ENCODE results near the gene AUTS2. TPM values are rescaled to one million over a fixed set of nuclear protein-coding genes. Genes with fewer than 3 reads are reported as not detected.

The AUTS2 gene
- total RNA-seq, 1 experiment from 2014 or later, result 2.5 TPM

DNA sequence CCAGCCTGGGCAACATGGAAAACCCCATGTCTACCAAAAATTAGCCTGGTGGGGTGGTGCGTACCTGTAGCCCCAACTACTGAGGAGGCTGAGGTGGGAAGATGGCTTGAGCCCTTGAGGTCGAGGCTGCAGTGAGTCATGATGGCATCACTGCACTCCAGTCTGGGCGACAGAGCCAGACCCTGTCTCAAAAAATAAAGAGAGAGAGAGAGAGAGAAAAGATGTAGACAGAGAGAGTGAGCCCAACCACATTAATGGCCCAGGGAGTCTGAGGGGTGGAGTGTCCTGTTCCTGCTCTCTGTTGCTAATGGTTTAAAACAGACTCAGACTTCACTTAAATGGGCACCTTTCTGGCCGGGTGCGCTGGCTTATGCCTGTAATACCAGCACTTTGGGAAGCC lies 1078.0 kb downstream of the AUTS2 start:
- Histone ChIP-seq H3K4me3 (ENCODE audit: low read depth in 2 of 2, low read length in 2 of 2) (no peak overlapping the region), H3K27ac (ENCODE audit: low read length) (no peak overlapping the region), H3K4me1 (ENCODE audit: control insufficient read depth, insufficient read depth, low read length) (no peaks in the 10 kb centered on the region), H3K36me3 (ENCODE audit: control insufficient read depth, insufficient read depth, low read length) (no peaks in the 10 kb centered on the region), H3K27me3 (ENCODE audit: control insufficient read depth, insufficient read depth, low read length) (no peaks in the 10 kb centered on the region; the same call in 1 of the 2 replicates), H3K9me3 (ENCODE audit: control insufficient read depth, insufficient read depth, low read depth, low read length) (no peaks in the 10 kb centered on the region)
- in situ Hi-C loops (cut with HindIII; ENCODE audit: low pct_unique_long_range_greater_than_20kb, low sequenced_read_pairs), result no loop called here
- no peak for ATAC-seq
- BruUV-seq (replicated peaks), result no TSS peak
- ChIA-PET POLR2A (no interaction called here), CTCF (no interaction called here)
- no peak for TF ChIP-seq POLR2AphosphoS5 (IDR thresholded peaks at IDR 0.05; ENCODE audit: low read depth, low read length)
- TF ChIP-seq REST (IDR thresholded peaks at IDR 0.05; ENCODE audit: insufficient read depth in 1 of 2, low read depth in 2 of 2, low read length in 1 of 2), result no peak
- TF ChIP-seq SIN3A (IDR thresholded peaks at IDR 0.05; ENCODE audit: borderline replicate concordance, insufficient read depth, low read depth, low read length), result no peak
- intact Hi-C loops (cut with micrococcal nuclease; ENCODE audit: unreplicated experiment), result no loop called here
- DNase-seq (ENCODE audit: low read depth, low spot score), result no peak

DNA sequence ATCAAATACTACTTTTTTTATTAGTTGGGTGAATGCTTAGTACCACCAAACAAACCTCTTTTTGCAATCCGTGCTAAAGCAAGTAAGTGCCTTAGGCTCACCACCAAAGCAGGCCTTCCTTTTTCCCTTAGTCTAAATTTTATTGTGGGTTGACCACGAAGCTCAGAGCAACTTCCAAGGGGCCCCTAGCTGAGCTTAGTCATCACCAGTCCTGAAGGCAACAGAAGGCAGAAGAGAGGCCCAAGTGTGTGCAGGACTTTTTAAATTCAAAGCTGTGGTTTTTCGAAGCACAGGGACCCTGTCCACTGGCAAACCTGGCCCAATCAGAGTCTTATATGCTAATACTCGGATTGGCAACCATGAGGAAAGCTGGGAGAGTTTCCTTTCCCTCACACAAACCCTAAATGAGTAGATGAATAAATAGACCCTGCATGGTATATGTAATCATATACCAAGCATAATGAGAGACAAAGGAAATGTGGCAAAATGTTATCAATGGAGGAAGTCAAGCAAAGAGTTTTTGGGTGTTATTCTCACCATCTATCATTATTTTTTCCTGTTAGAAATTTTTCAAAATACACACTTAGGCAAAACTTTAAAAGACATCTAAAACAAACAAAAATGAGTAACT lies 1080.5 kb downstream of the AUTS2 start:
- TF ChIP-seq REST (IDR thresholded peaks at IDR 0.05; ENCODE audit: insufficient read depth in 1 of 2, low read depth in 2 of 2, low read length in 1 of 2) (no peak), POLR2AphosphoS5 (IDR thresholded peaks at IDR 0.05; ENCODE audit: low read depth, low read length) (no peak), TCF7L2 (IDR thresholded peaks at IDR 0.05; ENCODE audit: low read depth, low read length) (no peak), SIN3A (IDR thresholded peaks at IDR 0.05; ENCODE audit: borderline replicate concordance, insufficient read depth, low read depth, low read length) (no peak)
- TF ChIP-seq, protein P1, sequence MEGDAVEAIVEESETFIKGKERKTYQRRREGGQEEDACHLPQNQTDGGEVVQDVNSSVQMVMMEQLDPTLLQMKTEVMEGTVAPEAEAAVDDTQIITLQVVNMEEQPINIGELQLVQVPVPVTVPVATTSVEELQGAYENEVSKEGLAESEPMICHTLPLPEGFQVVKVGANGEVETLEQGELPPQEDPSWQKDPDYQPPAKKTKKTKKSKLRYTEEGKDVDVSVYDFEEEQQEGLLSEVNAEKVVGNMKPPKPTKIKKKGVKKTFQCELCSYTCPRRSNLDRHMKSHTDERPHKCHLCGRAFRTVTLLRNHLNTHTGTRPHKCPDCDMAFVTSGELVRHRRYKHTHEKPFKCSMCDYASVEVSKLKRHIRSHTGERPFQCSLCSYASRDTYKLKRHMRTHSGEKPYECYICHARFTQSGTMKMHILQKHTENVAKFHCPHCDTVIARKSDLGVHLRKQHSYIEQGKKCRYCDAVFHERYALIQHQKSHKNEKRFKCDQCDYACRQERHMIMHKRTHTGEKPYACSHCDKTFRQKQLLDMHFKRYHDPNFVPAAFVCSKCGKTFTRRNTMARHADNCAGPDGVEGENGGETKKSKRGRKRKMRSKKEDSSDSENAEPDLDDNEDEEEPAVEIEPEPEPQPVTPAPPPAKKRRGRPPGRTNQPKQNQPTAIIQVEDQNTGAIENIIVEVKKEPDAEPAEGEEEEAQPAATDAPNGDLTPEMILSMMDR (IDR thresholded peaks at IDR 0.05), result no peak
- CTCF ChIA-PET, result no interaction called here
- Histone ChIP-seq H3K27me3 (ENCODE audit: control insufficient read depth, insufficient read depth, low read length) (no peaks in the 10 kb centered on the region; the same call in 1 of the 2 replicates), H3K4me3 (ENCODE audit: low read depth in 2 of 2, low read length in 2 of 2) (no peak overlapping the region), H3K4me1 (ENCODE audit: control insufficient read depth, insufficient read depth, low read length) (no peaks in the 10 kb centered on the region), H3K27ac (ENCODE audit: low read length) (no peak overlapping the region), H3K36me3 (ENCODE audit: control insufficient read depth, insufficient read depth, low read length) (no peaks in the 10 kb centered on the region), H3K9me3 (ENCODE audit: control insufficient read depth, insufficient read depth, low read depth, low read length) (no peaks in the 10 kb centered on the region)
- no peak for DNase-seq (ENCODE audit: low read depth, low spot score)
- POLR2A ChIA-PET, result no interaction called here
- intact Hi-C loops (cut with micrococcal nuclease; ENCODE audit: unreplicated experiment) (no loop called here), in situ Hi-C loops (cut with HindIII; ENCODE audit: low pct_unique_long_range_greater_than_20kb, low sequenced_read_pairs) (no loop called here)
- ATAC-seq, result no peak
- BruUV-seq (replicated peaks), result no TSS peak

All from Panc1 (cell line).